Loucy (cell line): ENCODE results near the gene PBRM1.
"Not testable (repeated sequence)": the region's sequence is repeated elsewhere in the genome, so short reads cannot be mapped to it uniquely, and the experiment has no call there.

ENCODE experiments used
- H2AFZ ChIP-seq: fragments of 200-600 bp; sonication (generic); 2 replicates; pipeline ENCODE4 v1.6.0; 2016; ENCODE audit warnings: antibody characterized with exemption, mild to moderate bottlenecking, low read length, moderate library complexity
- H3F3A ChIP-seq: fragments of 200-600 bp; 2 replicates; pipeline ENCODE4 v1.6.0; 2016; ENCODE audit warnings: antibody characterized with exemption, low read depth, mild to moderate bottlenecking
- H3K27me3 ChIP-seq: fragments of 200-600 bp; sonication (generic); 2 replicates; pipeline ENCODE4 v1.6.1; 2014; ENCODE audit warnings: low read length, mild to moderate bottlenecking; ENCODE audit not compliant: insufficient read depth, poor library complexity, severe bottlenecking
- H3K36me3 ChIP-seq: fragments of 200-600 bp; sonication (generic); 2 replicates; pipeline ENCODE4 v1.6.1; 2016; ENCODE audit warnings: low read length; ENCODE audit not compliant: insufficient read depth
- H3K4me1 ChIP-seq: fragments of 200-600 bp; sonication (generic); 2 replicates; pipeline ENCODE4 v1.5.1; 2014; ENCODE audit warnings: low read length, mild to moderate bottlenecking; ENCODE audit not compliant: insufficient read depth, poor library complexity, severe bottlenecking
- H3K4me2 ChIP-seq: fragments of 200-600 bp; sonication (generic); 2 replicates; pipeline ENCODE4 v1.6.0; 2014; ENCODE audit warnings: antibody characterized with exemption, low read length, low read depth, mild to moderate bottlenecking; ENCODE audit not compliant: poor library complexity, severe bottlenecking
- H3K4me3 ChIP-seq: fragments of 200-600 bp; sonication (generic); 2 replicates; pipeline ENCODE4 v1.5.1; 2014; ENCODE audit warnings: low read length, mild to moderate bottlenecking, mixed read lengths; ENCODE audit not compliant: poor library complexity, severe bottlenecking
- H3K79me2 ChIP-seq: fragments of 200-600 bp; sonication (generic); 2 replicates; pipeline ENCODE4 v1.6.1; 2014; ENCODE audit warnings: low read length; ENCODE audit not compliant: insufficient read depth
- H3K9ac ChIP-seq: fragments of 200-600 bp; sonication (generic); 2 replicates; pipeline ENCODE4 v1.6.0; 2014; ENCODE audit warnings: mild to moderate bottlenecking, low read depth, low read length, moderate library complexity; ENCODE audit not compliant: poor library complexity, severe bottlenecking
- H3K9me2 ChIP-seq: fragments of 200-600 bp; sonication (generic); replicated peaks from 2 replicates; pipeline ENCODE4 v1.6.1; 2016; ENCODE audit warnings: low read depth, low read length, mixed read lengths
- H3K9me3 ChIP-seq: fragments of 200-600 bp; sonication (generic); 2 replicates; pipeline ENCODE4 v1.6.1; 2014; ENCODE audit warnings: mild to moderate bottlenecking, antibody characterized with exemption, low read length, low read depth; ENCODE audit not compliant: insufficient read depth
- H4K20me1 ChIP-seq: fragments of 200-600 bp; sonication (generic); 2 replicates; pipeline ENCODE4 v1.6.0; 2014; ENCODE audit warnings: antibody characterized with exemption, low read length, mild to moderate bottlenecking; ENCODE audit not compliant: insufficient read depth, poor library complexity, severe bottlenecking
- CTCF ChIP-seq: fragments of 200-600 bp; sonication (generic); conservative IDR thresholded peaks from 2 replicates; pipeline ENCODE4 v1.5.1; 2014; ENCODE audit warnings: mild to moderate bottlenecking, antibody characterized with exemption, low read length
- EZH2phosphoT487 ChIP-seq: fragments of 200-600 bp; IDR thresholded peaks from 2 replicates; pipeline ENCODE4 v1.6.1; 2018; ENCODE audit warnings: antibody characterized with exemption, mild to moderate bottlenecking, moderate library complexity, borderline replicate concordance

The PBRM1 gene

GRCh38 chr3:52527732-52528585 is 157.8 kb downstream of the PBRM1 start:
- no peaks in the 10 kb centered on the region for H3K4me1 ChIP-seq
- H3K9me3 ChIP-seq = no peaks in the 10 kb centered on the region
- H3K36me3 ChIP-seq = no peaks in the 10 kb centered on the region
- no peaks in the 10 kb centered on the region for H3F3A ChIP-seq
- no peaks in the 10 kb centered on the region for H3K79me2 ChIP-seq
- H3K9ac ChIP-seq = no peak overlapping the region
- no peak overlapping the region for H3K4me2 ChIP-seq
- H3K27me3 ChIP-seq = no peaks in the 10 kb centered on the region
- no peak overlapping the region for H2AFZ ChIP-seq
- H3K4me3 ChIP-seq = no peak overlapping the region
- no peaks in the 10 kb centered on the region for H4K20me1 ChIP-seq
- TF ChIP-seq CTCF (no peak), EZH2phosphoT487 (no peak)
- no peaks in the 10 kb centered on the region for H3K9me2 ChIP-seq

GRCh38 chr3:52527039-52527731 is 158.5 kb downstream of the PBRM1 start:
- no peaks in the 10 kb centered on the region for H3K9me3 ChIP-seq
- no peaks in the 10 kb centered on the region for H3K27me3 ChIP-seq
- H3K4me2 ChIP-seq = no peak overlapping the region
- H3K36me3 ChIP-seq = no peaks in the 10 kb centered on the region
- no peaks in the 10 kb centered on the region for H3K79me2 ChIP-seq
- H4K20me1 ChIP-seq = no peaks in the 10 kb centered on the region
- H2AFZ ChIP-seq = no peak overlapping the region
- H3K9ac ChIP-seq = no peak overlapping the region
- H3K4me3 ChIP-seq = no peak overlapping the region
- H3F3A ChIP-seq = no peaks in the 10 kb centered on the region
- TF ChIP-seq EZH2phosphoT487 (no peak), CTCF (no peak)
- no peaks in the 10 kb centered on the region for H3K4me1 ChIP-seq
- H3K9me2 ChIP-seq = no peaks in the 10 kb centered on the region

GRCh38 chr3:52526671-52527038 is 159.1 kb downstream of the PBRM1 start:
- H3K4me3 ChIP-seq, H4K20me1 ChIP-seq, H3K79me2 ChIP-seq, H3K9me3 ChIP-seq, H3K9ac ChIP-seq, H3K27me3 ChIP-seq, H3K4me1 ChIP-seq, H3K36me3 ChIP-seq, H3K4me2 ChIP-seq, H2AFZ ChIP-seq, H3K9me2 ChIP-seq, H3F3A ChIP-seq: not testable (repeated sequence)
